ENCODE measurements around the gene LPIN3.

Gene LPIN3

DNA sequence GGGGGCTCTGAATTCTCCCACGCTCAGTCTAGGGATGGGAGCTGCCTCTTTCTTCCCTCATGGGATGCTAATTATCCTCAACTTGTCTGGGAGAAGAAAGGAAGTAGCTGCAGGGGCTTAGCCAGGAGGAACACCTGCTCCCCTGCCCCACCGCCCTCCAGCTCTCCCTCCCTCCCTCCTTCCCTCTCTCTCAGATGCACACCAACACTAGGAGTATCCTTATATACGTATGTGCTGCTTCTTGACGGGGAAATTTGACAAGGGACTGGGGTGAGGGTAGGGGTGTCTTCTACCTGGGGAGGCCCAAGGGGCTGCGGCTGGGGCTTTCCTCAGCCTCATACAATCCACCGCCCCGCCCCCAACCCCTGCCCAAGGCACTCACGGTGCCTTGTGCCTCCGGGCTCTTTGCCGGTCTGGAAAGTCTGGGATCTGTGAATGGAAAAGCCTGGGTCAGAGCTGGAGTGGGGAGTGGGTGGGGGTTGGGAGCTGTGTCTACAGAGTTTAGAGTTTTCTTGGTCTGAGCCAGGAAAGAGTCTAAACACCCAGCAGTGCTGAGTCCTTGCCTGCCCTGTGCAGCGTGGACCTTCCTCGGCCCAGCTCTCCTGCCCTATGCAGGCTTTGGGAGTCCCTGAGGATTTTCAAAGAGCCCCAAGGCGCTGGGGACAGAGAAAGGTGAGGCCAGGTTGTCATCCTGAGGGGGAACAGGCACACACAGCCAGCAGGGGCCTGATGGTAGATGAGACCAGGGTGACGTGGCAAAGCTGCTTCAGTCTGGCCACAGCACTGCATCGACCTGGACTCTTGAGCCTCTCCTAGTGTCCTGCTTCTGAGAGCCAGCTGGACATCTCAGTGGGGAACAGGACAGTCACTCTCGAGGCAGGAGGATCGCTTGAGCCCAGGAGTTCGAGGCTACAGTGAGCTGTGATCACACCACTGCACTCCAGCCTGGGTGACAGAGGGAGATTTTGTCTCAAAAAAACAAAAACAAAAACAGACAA is 55.3 kb downstream of the LPIN3 start:
- TF ChIP-seq, protein P1, sequence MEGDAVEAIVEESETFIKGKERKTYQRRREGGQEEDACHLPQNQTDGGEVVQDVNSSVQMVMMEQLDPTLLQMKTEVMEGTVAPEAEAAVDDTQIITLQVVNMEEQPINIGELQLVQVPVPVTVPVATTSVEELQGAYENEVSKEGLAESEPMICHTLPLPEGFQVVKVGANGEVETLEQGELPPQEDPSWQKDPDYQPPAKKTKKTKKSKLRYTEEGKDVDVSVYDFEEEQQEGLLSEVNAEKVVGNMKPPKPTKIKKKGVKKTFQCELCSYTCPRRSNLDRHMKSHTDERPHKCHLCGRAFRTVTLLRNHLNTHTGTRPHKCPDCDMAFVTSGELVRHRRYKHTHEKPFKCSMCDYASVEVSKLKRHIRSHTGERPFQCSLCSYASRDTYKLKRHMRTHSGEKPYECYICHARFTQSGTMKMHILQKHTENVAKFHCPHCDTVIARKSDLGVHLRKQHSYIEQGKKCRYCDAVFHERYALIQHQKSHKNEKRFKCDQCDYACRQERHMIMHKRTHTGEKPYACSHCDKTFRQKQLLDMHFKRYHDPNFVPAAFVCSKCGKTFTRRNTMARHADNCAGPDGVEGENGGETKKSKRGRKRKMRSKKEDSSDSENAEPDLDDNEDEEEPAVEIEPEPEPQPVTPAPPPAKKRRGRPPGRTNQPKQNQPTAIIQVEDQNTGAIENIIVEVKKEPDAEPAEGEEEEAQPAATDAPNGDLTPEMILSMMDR (conservative IDR thresholded peaks at IDR 0.05): no peak
- no peak overlapping the region for H3K27ac ChIP-seq

- no peak for TF ChIP-seq ZFX (IDR thresholded peaks at IDR 0.05)
- TF ChIP-seq, protein P1 (conservative IDR thresholded peaks at IDR 0.05): no peak
- H3K27ac ChIP-seq: no peak overlapping the region
Observed at GRCh38 chr20:41398408-41398807, 57.8 kb downstream of the LPIN3 start.

GRCh38 chr20:41403604-41404003 is 63.0 kb downstream of the LPIN3 start:
- TF ChIP-seq, protein P1 (conservative IDR thresholded peaks at IDR 0.05): no peak
- TF ChIP-seq ZFX (IDR thresholded peaks at IDR 0.05): no peak
- no peak overlapping the region for H3K27ac ChIP-seq

GRCh38 chr20:41405436-41405835 is 64.8 kb downstream of the LPIN3 start:
- no peak for TF ChIP-seq ZFX (IDR thresholded peaks at IDR 0.05)
- TF ChIP-seq, protein P1 (conservative IDR thresholded peaks at IDR 0.05): no peak
- no peak overlapping the region for H3K27ac ChIP-seq

DNA sequence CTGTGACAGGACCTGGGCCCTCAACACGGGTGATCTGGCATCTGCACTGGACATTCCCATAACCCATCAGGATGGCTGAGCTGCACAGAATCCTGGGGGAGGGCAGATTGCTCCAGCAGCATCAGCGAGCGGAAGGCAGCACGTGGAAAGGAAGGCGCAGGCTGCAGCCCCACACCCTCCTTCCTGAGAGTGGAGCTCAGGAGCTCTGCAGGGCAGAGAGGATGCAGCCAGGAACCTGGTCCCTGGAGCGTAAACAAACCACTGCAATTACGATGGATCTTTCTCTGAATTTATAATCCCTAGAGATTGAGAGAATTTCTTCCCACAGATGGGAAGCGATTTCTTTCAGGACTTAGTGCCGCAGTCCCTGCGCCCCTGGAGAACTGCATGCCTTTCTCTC is 65.7 kb downstream of the LPIN3 start:
- no peak overlapping the region for H3K27ac ChIP-seq
- TF ChIP-seq, protein P1 (conservative IDR thresholded peaks at IDR 0.05): no peak
- TF ChIP-seq ZFX (IDR thresholded peaks at IDR 0.05): no peak

DNA sequence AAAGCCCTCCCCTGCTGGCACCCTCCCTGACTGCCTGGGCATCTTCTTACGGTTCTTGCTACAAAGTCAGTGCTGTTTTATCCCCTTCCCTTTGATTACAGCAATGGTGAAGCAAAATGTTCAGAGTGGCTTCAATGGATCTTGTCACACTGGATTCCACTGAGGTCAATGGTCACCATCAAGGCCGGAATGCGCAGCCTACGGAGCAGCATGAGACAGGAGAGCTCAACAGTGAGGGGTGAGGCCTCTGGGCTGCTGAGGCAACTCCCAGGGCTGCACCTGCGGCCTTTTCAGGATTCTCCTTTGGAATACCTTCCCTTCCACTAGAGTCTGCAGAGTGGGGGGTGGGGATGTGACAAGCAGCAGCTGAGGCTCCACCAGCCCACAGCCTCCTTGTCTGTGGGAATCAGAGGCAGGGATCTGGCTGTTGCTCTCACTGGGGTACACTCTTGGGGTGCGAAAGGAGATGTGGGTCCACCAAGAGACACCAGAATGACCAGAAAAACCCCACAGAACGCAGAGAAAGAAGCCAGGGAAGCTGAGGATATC is 66.3 kb downstream of the LPIN3 start:
- TF ChIP-seq ZFX (IDR thresholded peaks at IDR 0.05): no peak
- TF ChIP-seq, protein P1 (conservative IDR thresholded peaks at IDR 0.05): no peak
- no peak overlapping the region for H3K27ac ChIP-seq

DNA sequence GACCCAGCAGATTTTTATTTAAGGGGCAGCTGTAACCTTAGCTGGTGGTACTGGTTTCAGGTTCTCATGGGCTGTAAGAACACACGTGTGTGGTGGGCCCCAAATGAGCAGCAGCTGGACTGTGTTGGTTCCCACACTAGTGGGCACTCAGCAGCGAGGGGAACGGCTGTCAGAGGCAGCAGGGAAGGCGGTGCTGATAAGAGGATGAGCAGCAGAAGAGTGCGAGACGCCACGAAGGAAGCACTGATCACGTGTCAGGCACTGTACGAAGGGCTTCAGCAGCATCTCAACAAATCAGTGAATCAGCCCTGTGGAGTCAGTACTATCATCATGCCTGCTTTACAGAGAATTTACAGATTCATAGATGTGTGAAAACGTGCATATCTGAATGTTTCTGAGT is 67.0 kb downstream of the LPIN3 start:
- TF ChIP-seq, protein P1 (conservative IDR thresholded peaks at IDR 0.05): no peak
- TF ChIP-seq ZFX (IDR thresholded peaks at IDR 0.05): no peak
- H3K27ac ChIP-seq: no peak overlapping the region
